ENCODE results near the gene RETREG1.

The RETREG1 gene

DNA sequence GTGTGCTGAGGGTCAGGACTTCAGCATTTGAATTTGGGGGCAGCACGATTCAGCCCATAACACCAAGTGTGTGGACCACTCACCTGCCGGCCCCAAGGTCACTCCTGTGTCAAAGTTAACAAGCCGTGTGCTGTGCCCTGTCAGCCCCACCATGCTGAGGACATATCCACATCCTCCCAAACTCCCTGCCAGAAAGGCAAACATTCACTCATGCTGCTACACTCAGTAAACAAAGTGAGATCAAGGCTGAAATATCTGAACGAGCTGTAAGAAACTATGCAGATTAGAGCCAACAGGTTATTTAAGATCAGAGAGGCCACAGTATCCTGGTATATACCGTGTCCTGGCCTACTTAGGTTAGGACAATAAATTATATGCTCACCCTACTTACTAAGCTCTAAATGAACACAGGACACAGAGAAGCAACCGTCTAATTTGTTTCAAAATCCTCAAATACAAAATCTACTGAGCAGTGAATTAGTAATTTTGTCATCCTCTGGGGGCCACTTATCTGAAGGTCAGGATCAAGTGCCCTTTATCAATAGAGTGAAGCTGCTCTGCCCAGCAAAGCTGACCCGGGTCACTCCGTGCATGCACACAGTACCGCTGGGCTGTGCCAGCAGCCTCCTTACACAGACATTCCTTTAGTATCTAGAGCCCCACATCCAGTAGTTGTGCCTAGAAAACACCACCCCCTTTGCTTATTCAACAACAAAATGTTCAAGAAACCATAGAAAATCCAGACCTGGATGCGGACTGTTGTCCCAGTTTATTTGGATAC lies 28.2 kb downstream of the RETREG1 start:
- DNase-seq (ENCODE audit: low read depth): peak; percentile 94
- no peak overlapping the region for H3K4me3 ChIP-seq (ENCODE audit: low read depth, low read length)
- TF ChIP-seq, protein P1, sequence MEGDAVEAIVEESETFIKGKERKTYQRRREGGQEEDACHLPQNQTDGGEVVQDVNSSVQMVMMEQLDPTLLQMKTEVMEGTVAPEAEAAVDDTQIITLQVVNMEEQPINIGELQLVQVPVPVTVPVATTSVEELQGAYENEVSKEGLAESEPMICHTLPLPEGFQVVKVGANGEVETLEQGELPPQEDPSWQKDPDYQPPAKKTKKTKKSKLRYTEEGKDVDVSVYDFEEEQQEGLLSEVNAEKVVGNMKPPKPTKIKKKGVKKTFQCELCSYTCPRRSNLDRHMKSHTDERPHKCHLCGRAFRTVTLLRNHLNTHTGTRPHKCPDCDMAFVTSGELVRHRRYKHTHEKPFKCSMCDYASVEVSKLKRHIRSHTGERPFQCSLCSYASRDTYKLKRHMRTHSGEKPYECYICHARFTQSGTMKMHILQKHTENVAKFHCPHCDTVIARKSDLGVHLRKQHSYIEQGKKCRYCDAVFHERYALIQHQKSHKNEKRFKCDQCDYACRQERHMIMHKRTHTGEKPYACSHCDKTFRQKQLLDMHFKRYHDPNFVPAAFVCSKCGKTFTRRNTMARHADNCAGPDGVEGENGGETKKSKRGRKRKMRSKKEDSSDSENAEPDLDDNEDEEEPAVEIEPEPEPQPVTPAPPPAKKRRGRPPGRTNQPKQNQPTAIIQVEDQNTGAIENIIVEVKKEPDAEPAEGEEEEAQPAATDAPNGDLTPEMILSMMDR (IDR thresholded peaks at IDR 0.05; ENCODE audit: control insufficient read depth, extremely low read depth, insufficient read depth): no peak

- TF ChIP-seq, protein P1 (IDR thresholded peaks at IDR 0.05; ENCODE audit: control insufficient read depth, extremely low read depth, insufficient read depth): no peak
- DNase-seq (ENCODE audit: low read depth): no peak
- H3K4me3 ChIP-seq (ENCODE audit: low read depth, low read length): no peak overlapping the region
These were observed 30.2 kb downstream of the RETREG1 start for GRCh38 chr5:16586556-16586955.

GRCh38 chr5:16585041-16585667 lies 31.6 kb downstream of the RETREG1 start:
- DNase-seq (ENCODE audit: low read depth): no peak
- TF ChIP-seq, protein P1 (IDR thresholded peaks at IDR 0.05; ENCODE audit: control insufficient read depth, extremely low read depth, insufficient read depth): peak; percentile 34; the same call in 1 of the 2 replicates
- no peak overlapping the region for H3K4me3 ChIP-seq (ENCODE audit: low read depth, low read length)

GRCh38 chr5:16582081-16582480 lies 34.7 kb downstream of the RETREG1 start:
- no peak for DNase-seq (ENCODE audit: low read depth)
- TF ChIP-seq, protein P1 (IDR thresholded peaks at IDR 0.05; ENCODE audit: control insufficient read depth, extremely low read depth, insufficient read depth): no peak
- no peak overlapping the region for H3K4me3 ChIP-seq (ENCODE audit: low read depth, low read length)

GRCh38 chr5:16580382-16580781 lies 36.4 kb downstream of the RETREG1 start:
- DNase-seq (ENCODE audit: low read depth): no peak
- no peak overlapping the region for H3K4me3 ChIP-seq (ENCODE audit: low read depth, low read length)
- TF ChIP-seq, protein P1 (IDR thresholded peaks at IDR 0.05; ENCODE audit: control insufficient read depth, extremely low read depth, insufficient read depth): no peak

GRCh38 chr5:16579142-16579847 lies 37.5 kb downstream of the RETREG1 start:
- TF ChIP-seq, protein P1 (IDR thresholded peaks at IDR 0.05; ENCODE audit: control insufficient read depth, extremely low read depth, insufficient read depth): no peak
- DNase-seq (ENCODE audit: low read depth): no peak
- no peak overlapping the region for H3K4me3 ChIP-seq (ENCODE audit: low read depth, low read length)

All from LNCaP clone FGC (cell line).